ENCODE data around the gene MTR. TPM values are rescaled to one million over a fixed set of nuclear protein-coding genes. Genes with fewer than 3 reads are reported as not detected.

Gene MTR
- total and polyA plus RNA-seq, 9 of the 15 experiments (the other 6 are each of a cell fraction or from before 2014, with no cell fraction given), result 3.4 to 44.3 (median 20.3) TPM

GRCh38 chr1:236795035-236795756 lies at the start of gene MTR (continued):
- TF ChIP-seq ZC3H11A (IDR thresholded peaks at IDR 0.05; ENCODE audit: low read depth, low read length) (peak; percentile 33), E2F4 (CRISPR knock-in tag; IDR thresholded peaks at IDR 0.05; ENCODE audit: low read depth) (peak; percentile 11; the same call in 1 of the 2 replicates), PATZ1 (CRISPR knock-in tag; IDR thresholded peaks at IDR 0.05; ENCODE audit: borderline replicate concordance) (no peak), POLR2AphosphoS5 (IDR thresholded peaks at IDR 0.05; ENCODE audit: control insufficient read depth, insufficient read depth, low read depth, low read length) (peak; percentile 92), MAZ (CRISPR knock-in tag; conservative IDR thresholded peaks at IDR 0.05 in 1 of 2, IDR thresholded peaks at IDR 0.05 in 1 of 2) (peak in 1 of 2 experiments; percentile 63; a peak in 3 of 4 replicates), SRSF1 (IDR thresholded peaks at IDR 0.05; ENCODE audit: low read depth, low read length) (no peak), THRAP3 (IDR thresholded peaks at IDR 0.05; ENCODE audit: borderline replicate concordance) (no peak), NFATC3 (IDR thresholded peaks at IDR 0.05) (no peak), ZNF696 (CRISPR knock-in tag; conservative IDR thresholded peaks at IDR 0.05) (no peak), ELK1 (CRISPR knock-in tag; IDR thresholded peaks at IDR 0.05) (no peak), SETDB1 (IDR thresholded peaks at IDR 0.05; ENCODE audit: low read length) (no peak), KAT7 (CRISPR knock-in tag; IDR thresholded peaks at IDR 0.05; ENCODE audit: borderline replicate concordance) (peak; percentile 98), DMBX1 (CRISPR knock-in tag; IDR thresholded peaks at IDR 0.05; ENCODE audit: borderline replicate concordance) (no peak; the same call in 1 of the 2 replicates), MEF2A (IDR thresholded peaks at IDR 0.05; ENCODE audit: control insufficient read depth, low read depth, low read length) (no peak), ZNF655 (CRISPR knock-in tag; IDR thresholded peaks at IDR 0.05) (no peak), CHAMP1 (IDR thresholded peaks at IDR 0.05) (no peak), MAX (CRISPR knock-in tag; IDR thresholded peaks at IDR 0.05) (peak; percentile 99), MXI1 (IDR thresholded peaks at IDR 0.05; ENCODE audit: low read depth, low read length) (peak; percentile 26; the same call in 1 of the 2 replicates)

Measured in K562 (cell line).